Endometrium (tissue), 2 donors: Measurements from ENCODE around the gene CHRNB4.

ENCODE experiments used
- FAIRE-seq: peaks from 2 replicates; lab custom pipeline; 2012; peaks lifted over from hg19 to GRCh38; lab: Jason Lieb, UNC
- donor health status: control.
- donor health status: control.

Gene CHRNB4

DNA sequence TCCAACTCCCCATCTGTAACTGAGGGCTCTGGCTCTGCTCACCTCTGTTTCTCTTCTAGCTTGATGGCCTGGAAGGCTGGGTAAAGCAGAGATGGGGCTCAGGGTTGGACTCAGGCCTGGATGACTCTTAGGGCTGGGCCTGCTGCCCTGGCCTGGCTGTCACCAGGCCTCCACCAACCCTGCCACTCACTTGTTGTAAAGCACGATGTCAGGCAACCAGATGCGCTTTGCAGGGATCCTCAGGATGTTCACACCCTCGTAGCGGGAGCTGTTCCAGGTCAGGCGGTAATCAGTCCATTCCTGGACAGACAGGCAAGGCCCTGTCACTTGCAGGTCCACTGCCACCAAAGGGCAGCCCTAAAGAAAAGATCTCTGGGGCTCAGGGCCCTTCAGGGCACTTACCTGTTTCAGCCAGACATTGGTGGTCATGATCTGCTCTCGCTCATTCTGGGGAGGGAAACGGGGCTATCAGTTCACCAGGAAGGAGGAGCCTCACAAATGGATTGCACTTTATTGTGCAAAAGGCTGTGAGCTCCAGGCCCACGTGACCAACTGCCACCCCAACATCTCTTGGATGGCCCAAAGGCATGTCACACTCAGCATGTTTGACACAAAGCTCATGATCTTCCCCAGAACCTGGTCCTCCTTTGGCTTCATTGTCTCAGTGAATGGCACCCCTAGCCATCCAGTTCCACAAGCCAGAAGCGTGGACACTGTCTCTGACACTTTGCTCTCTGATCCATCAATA, 9.9 kb downstream of the CHRNB4 start:
- FAIRE-seq = no peak

DNA sequence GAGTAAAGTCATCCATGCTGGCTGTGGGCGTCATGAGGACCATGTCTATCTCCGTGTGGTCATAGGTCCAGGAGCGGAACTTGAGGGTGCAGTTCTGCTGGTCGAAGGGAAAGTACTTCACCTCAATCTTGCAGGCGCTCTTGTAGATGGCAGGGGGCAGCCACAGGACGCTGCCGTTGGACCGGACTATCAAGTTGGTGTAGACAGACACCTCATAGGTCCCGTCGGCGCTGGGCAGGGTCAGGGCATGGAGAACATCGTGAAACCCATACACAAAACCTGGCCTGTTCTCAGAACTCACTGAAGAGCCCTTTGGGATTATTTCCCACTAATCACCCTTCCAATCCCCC, 11.3 kb downstream of the CHRNB4 start:
- no peak for FAIRE-seq

GRCh38 chr15:78629031-78629715, 11.8 kb downstream of the CHRNB4 start:
- no peak for FAIRE-seq

DNA sequence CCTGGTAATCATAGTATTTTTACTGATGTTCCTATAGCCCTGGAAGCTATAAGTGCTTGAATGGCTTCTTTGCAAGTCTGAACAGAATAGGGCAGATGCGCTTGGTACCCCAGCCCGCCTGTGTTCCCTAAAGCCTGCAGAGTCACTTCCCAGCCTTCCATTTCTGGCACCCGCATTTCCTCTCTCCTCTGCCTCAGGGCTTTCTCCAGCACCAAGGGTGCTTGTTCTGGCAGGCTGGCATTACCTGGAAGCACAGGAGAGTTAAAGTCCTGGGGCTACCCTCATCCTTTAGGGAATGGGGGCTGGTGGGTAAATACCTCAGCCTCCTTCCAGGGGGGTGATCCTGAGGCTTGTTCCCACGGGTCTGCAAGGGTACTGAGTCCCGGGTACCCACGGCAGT, 12.8 kb downstream of the CHRNB4 start:
- FAIRE-seq = no peak

- no peak for FAIRE-seq
Observed at GRCh38 chr15:78627348-78627747, 13.7 kb downstream of the CHRNB4 start.

GRCh38 chr15:78626381-78626995, 14.5 kb downstream of the CHRNB4 start:
- no peak for FAIRE-seq

DNA sequence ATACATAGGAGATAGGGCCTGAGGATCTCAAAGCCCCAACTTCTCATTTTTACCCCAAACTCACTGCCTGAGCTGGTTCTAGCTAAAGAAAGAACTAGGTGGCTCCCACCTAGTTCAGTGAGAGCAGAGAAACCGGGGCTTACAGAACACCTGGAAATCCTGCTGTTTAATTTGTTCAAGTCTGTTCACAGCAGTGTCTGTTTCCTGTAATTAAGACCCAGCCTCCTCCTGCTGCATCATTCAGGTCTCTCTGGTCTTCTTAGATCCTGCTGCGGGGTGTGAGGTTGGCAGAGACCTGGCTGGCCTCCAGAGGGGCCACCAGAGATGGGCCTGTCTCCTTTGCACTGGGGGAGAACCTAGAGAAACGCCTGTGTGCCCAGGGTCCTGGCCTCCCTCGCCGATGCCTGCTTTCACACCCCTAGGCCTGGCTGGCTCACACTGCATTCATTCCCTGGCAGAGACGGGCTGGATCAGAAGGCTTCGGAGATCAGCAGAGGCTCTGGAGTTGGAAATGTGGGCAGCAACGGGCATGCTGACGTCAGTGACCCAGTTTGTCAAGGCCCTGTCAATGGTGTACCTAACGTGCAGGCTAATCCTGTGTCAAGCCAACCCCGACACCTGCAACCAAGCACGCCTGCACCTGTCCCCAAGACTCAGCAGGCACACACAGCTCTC, 15.3 kb downstream of the CHRNB4 start:
- FAIRE-seq = no peak

- no peak for FAIRE-seq
Observed at GRCh38 chr15:78624651-78625590, 16.1 kb downstream of the CHRNB4 start.

GRCh38 chr15:78623786-78624497, 17.1 kb downstream of the CHRNB4 start:
- FAIRE-seq = no peak

GRCh38 chr15:78621810-78622402, 19.1 kb downstream of the CHRNB4 start:
- FAIRE-seq = no peak

GRCh38 chr15:78620527-78621421, 20.2 kb downstream of the CHRNB4 start, which contains the start of gene CHRNA3:
Gene CHRNA3 (minus strand): TSS chr15:78620996. CDS start chr15:78620794, 202 bp downstream.
- FAIRE-seq = no peak

DNA sequence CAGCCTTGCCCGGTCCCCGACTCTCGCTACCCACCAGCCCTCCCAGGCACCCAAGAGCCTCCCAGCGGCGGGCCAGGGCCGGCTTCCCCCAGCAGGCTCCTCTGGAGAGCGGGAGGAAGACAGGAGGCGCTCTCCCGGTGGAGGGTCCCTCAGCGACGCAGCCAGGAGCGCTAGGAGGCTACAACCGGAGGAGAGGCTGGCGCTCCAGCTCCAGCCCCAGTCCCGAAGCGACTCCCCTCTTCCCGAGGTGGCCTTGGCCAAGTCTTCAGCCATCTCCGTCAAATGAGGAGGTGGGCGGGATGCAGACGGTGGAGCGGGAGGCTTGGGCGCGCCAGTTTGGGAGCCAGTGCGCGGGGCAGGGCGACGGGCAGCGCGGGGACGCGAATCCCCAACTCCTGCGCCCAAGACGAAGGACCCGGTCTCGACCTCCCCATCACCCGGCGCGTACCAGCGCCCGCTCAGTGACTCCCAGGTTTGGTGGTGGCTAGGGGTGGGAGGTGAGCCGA, 20.9 kb downstream of the CHRNB4 start:
- FAIRE-seq = no peak

- no peak for FAIRE-seq
Observed at GRCh38 chr15:78619022-78619950, 21.7 kb downstream of the CHRNB4 start.

GRCh38 chr15:78618490-78618934, 22.5 kb downstream of the CHRNB4 start:
- FAIRE-seq = peak; percentile 93

DNA sequence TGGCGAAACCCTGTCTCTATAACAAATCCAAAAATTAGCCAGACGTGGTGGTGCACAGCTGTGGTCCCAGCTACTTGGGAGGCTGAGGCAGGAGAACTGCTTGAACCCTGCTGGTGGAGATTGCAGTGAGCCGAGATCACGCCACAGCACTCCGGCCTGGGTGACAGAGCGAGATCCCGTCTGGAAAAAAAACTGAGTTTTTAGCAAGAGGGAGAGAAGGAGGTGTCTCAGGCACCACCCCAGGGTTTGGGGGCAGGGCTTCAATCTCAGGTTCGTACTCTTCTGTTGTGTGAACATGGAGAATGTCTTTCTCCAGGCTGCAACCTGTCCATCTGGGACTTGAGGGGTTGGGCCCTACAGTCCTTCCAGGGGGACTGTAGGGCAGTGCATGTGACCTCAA, 22.9 kb downstream of the CHRNB4 start:
- FAIRE-seq = no peak

DNA sequence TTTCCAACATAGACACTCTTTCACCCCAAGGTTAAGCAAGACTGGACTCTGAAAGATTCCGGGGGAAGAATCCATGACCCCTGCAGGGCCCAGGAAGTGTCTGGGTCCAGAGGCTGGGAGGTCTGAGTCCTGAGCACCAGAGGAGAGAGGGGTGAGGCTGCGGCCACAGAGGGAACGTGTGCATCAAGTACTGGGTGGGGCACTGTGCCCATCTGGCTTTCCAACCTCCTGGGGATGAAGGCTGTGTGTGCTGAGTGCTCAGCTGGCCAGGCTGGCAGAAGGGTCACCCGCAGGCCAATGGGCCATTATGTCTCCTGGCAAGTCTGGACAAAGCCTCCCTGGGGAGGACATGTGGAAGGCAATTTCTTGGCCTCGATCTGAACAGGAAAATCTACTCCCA, 23.5 kb downstream of the CHRNB4 start:
- no peak for FAIRE-seq

- FAIRE-seq = no peak
Observed at GRCh38 chr15:78617076-78617475, 23.9 kb downstream of the CHRNB4 start.

DNA sequence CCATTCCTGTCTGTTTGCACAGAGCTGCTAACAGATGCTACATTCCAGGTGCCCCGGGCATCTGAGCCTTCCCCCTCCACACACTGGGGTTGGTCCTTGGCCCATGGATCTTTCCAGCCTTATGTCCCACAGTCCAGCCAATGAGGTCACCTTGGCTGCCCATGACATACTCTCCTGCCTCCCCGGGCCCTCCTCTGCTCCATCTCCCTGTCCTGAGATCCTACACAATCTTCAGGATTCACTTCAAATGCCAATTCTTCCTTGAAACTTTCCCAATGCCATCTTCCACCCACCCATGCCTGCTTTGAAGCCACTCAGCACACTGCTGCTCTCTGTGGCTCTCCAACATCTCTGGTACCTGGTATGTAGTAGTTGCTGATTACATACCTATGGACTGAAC, 24.5 kb downstream of the CHRNB4 start:
- FAIRE-seq = no peak
